ENCODE data around the gene RNF39. TPM values are rescaled to one million over a fixed set of nuclear protein-coding genes. Genes with fewer than 3 reads are reported as not detected.

The RNF39 gene
- total and polyA plus RNA-seq, 2 experiments from 2014 or later: 0.50 to 0.94 TPM

DNA sequence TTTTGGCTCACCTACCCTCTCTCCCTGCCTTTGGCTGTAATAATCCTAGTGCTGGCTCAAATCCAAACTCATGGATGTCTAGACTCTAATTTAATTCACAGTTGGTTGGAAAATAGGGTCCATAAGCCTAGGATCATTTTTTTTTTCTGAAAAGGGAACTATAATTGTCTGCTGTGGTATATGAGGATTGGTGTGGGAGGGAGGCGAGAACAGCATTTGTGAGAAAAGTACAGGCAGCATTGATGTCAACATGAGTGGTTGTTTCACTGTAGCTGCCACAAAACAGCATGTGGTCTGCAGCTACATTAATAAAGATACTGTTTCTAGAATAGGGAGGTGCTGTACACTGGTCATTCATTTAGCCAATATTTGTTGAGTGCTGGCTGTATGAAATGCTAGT lies 33.1 kb downstream of the RNF39 start (continued):
- TF ChIP-seq, protein P1, sequence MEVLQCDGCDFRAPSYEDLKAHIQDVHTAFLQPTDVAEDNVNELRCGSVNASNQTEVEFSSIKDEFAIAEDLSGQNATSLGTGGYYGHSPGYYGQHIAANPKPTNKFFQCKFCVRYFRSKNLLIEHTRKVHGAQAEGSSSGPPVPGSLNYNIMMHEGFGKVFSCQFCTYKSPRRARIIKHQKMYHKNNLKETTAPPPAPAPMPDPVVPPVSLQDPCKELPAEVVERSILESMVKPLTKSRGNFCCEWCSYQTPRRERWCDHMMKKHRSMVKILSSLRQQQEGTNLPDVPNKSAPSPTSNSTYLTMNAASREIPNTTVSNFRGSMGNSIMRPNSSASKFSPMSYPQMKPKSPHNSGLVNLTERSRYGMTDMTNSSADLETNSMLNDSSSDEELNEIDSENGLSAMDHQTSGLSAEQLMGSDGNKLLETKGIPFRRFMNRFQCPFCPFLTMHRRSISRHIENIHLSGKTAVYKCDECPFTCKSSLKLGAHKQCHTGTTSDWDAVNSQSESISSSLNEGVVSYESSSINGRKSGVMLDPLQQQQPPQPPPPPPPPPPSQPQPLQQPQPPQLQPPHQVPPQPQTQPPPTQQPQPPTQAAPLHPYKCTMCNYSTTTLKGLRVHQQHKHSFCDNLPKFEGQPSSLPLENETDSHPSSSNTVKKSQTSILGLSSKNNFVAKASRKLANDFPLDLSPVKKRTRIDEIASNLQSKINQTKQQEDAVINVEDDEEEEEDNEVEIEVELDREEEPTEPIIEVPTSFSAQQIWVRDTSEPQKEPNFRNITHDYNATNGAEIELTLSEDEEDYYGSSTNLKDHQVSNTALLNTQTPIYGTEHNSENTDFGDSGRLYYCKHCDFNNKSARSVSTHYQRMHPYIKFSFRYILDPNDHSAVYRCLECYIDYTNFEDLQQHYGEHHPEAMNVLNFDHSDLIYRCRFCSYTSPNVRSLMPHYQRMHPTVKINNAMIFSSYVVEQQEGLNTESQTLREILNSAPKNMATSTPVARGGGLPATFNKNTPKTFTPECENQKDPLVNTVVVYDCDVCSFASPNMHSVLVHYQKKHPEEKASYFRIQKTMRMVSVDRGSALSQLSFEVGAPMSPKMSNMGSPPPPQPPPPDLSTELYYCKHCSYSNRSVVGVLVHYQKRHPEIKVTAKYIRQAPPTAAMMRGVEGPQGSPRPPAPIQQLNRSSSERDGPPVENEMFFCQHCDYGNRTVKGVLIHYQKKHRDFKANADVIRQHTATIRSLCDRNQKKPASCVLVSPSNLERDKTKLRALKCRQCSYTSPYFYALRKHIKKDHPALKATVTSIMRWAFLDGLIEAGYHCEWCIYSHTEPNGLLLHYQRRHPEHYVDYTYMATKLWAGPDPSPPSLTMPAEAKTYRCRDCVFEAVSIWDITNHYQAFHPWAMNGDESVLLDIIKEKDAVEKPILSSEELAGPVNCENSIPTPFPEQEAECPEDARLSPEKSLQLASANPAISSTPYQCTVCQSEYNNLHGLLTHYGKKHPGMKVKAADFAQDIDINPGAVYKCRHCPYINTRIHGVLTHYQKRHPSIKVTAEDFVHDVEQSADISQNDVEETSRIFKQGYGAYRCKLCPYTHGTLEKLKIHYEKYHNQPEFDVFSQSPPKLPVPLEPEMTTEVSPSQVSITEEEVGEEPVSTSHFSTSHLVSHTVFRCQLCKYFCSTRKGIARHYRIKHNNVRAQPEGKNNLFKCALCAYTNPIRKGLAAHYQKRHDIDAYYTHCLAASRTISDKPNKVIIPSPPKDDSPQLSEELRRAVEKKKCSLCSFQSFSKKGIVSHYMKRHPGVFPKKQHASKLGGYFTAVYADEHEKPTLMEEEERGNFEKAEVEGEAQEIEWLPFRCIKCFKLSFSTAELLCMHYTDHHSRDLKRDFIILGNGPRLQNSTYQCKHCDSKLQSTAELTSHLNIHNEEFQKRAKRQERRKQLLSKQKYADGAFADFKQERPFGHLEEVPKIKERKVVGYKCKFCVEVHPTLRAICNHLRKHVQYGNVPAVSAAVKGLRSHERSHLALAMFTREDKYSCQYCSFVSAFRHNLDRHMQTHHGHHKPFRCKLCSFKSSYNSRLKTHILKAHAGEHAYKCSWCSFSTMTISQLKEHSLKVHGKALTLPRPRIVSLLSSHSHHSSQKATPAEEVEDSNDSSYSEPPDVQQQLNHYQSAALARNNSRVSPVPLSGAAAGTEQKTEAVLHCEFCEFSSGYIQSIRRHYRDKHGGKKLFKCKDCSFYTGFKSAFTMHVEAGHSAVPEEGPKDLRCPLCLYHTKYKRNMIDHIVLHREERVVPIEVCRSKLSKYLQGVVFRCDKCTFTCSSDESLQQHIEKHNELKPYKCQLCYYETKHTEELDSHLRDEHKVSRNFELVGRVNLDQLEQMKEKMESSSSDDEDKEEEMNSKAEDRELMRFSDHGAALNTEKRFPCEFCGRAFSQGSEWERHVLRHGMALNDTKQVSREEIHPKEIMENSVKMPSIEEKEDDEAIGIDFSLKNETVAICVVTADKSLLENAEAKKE (CRISPR knock-in tag; IDR thresholded peaks at IDR 0.05): no peak
- no peak for TF ChIP-seq EZH2 (IDR thresholded peaks at IDR 0.05; ENCODE audit: low read depth, unreplicated experiment)
- no peak for TF ChIP-seq ZNF331 (CRISPR knock-in tag; IDR thresholded peaks at IDR 0.05; ENCODE audit: low read depth)

DNA sequence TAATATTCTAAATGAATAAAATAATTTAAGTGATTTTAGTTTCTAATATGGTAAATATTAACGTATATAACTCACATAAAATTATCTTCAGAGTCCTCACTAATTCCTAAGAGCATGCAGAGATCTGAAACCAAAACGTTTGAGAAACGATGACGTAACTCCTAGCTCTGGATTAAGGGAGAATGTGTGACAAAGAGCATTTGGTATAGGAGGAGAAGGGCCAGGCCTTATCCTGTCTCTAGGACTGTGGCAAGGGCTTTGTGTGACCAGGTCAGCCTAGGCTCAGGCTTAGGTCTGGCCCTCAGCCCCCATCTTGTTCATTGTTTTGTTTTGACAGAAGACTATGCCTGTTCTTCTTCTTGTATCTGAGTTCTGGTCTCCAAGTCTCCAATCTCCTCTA lies 33.7 kb downstream of the RNF39 start:
- no peak overlapping the region for H3K4me2 ChIP-seq
- no peak for TF ChIP-seq CREB1 (CRISPR knock-in tag; IDR thresholded peaks at IDR 0.05; ENCODE audit: low read depth)
- TF ChIP-seq POLR2AphosphoS5 (IDR thresholded peaks at IDR 0.05; ENCODE audit: low read depth): no peak
- TF ChIP-seq, protein P1 (CRISPR knock-in tag; IDR thresholded peaks at IDR 0.05): no peak
- no peak for TF ChIP-seq ZNF331 (CRISPR knock-in tag; IDR thresholded peaks at IDR 0.05; ENCODE audit: low read depth)
- TF ChIP-seq, protein P2, sequence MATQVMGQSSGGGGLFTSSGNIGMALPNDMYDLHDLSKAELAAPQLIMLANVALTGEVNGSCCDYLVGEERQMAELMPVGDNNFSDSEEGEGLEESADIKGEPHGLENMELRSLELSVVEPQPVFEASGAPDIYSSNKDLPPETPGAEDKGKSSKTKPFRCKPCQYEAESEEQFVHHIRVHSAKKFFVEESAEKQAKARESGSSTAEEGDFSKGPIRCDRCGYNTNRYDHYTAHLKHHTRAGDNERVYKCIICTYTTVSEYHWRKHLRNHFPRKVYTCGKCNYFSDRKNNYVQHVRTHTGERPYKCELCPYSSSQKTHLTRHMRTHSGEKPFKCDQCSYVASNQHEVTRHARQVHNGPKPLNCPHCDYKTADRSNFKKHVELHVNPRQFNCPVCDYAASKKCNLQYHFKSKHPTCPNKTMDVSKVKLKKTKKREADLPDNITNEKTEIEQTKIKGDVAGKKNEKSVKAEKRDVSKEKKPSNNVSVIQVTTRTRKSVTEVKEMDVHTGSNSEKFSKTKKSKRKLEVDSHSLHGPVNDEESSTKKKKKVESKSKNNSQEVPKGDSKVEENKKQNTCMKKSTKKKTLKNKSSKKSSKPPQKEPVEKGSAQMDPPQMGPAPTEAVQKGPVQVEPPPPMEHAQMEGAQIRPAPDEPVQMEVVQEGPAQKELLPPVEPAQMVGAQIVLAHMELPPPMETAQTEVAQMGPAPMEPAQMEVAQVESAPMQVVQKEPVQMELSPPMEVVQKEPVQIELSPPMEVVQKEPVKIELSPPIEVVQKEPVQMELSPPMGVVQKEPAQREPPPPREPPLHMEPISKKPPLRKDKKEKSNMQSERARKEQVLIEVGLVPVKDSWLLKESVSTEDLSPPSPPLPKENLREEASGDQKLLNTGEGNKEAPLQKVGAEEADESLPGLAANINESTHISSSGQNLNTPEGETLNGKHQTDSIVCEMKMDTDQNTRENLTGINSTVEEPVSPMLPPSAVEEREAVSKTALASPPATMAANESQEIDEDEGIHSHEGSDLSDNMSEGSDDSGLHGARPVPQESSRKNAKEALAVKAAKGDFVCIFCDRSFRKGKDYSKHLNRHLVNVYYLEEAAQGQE (IDR thresholded peaks at IDR 0.05; ENCODE audit: unreplicated experiment): no peak

More for the DNA sequence above, 33.7 kb downstream of the RNF39 start:
- Histone ChIP-seq H2AFZ (no peak overlapping the region), H3K79me2 (replicated peaks; ENCODE audit: insufficient read depth) (no peaks in the 10 kb centered on the region), H3K9me2 (ENCODE audit: insufficient read depth) (no peaks in the 10 kb centered on the region), H3K27ac (ENCODE audit: low read depth) (no peak overlapping the region), H4K20me1 (replicated peaks; ENCODE audit: insufficient read depth) (no peaks in the 10 kb centered on the region; the same call in 1 of the 2 replicates), H3K4me1 (ENCODE audit: insufficient read depth) (no peaks in the 10 kb centered on the region), H3K27me3 (ENCODE audit: insufficient read depth) (no peaks in the 10 kb centered on the region), H3K36me3 (ENCODE audit: insufficient read depth) (no peaks in the 10 kb centered on the region), H3K4me3 (no peak overlapping the region), H3F3A (replicated peaks; ENCODE audit: low read depth) (no peaks in the 10 kb centered on the region)
- H3K9me3 Mint-ChIP-seq: no peaks in the 10 kb centered on the region
- no peak for DNase-seq (ENCODE audit: low spot score)
- no peaks in the 10 kb centered on the region for H3K27me3 Mint-ChIP-seq (ENCODE audit: insufficient read depth, low read depth, poor library complexity)
- H3K36me3 Mint-ChIP-seq (ENCODE audit: low read depth): no peaks in the 10 kb centered on the region
- H3K4me1 Mint-ChIP-seq: no peaks in the 10 kb centered on the region
- H3K27ac Mint-ChIP-seq: no peak overlapping the region
- no peak overlapping the region for H3K4me3 Mint-ChIP-seq
- no peak for ATAC-seq
